BE2C (cell line): ENCODE data around the gene FTCD.

Experiments
- DNase-seq: peaks from one replicate; pipeline ENCODE4 v3.0.0-alpha.2; 2020
- H3K27me3 ChIP-seq: fragments of 250-450 bp; sonication (Bioruptor Pico); 2 replicates; pipeline ENCODE4 v1.5.1; 2020; ENCODE audit warnings: mild to moderate bottlenecking
- H3K36me3 ChIP-seq: fragments of 250-450 bp; sonication (Bioruptor Pico); 2 replicates; pipeline ENCODE4 v1.5.1; 2020; ENCODE audit warnings: mild to moderate bottlenecking
- H3K4me1 ChIP-seq: fragments of 250-450 bp; sonication (Bioruptor Pico); 2 replicates; pipeline ENCODE4 v1.5.1; 2020
- H3K4me3 ChIP-seq: 2 replicates; pipeline ENCODE4 v1.5.1; 2011; ENCODE audit warnings: low read depth, low read length
- H3K9me3 ChIP-seq: fragments of 250-450 bp; sonication (Bioruptor Pico); 2 replicates; pipeline ENCODE4 v1.5.1; 2020
- CTCF ChIP-seq: IDR thresholded peaks from 2 replicates; pipeline ENCODE4 v1.5.1; 2012; ENCODE audit warnings: mild to moderate bottlenecking, low read depth, low read length

Gene FTCD

GRCh38 chr21:46191686-46192575 is 36.6 kb upstream of the FTCD start:
- no peak for TF ChIP-seq CTCF
- Histone ChIP-seq H3K9me3 (no peaks in the 10 kb centered on the region), H3K4me1 (peaks cover 21% of the 10 kb centered on the region), H3K27me3 (no peaks in the 10 kb centered on the region), H3K4me3 (no peak overlapping the region), H3K36me3 (peaks cover 31% of the 10 kb centered on the region)
- no peak for DNase-seq

DNA sequence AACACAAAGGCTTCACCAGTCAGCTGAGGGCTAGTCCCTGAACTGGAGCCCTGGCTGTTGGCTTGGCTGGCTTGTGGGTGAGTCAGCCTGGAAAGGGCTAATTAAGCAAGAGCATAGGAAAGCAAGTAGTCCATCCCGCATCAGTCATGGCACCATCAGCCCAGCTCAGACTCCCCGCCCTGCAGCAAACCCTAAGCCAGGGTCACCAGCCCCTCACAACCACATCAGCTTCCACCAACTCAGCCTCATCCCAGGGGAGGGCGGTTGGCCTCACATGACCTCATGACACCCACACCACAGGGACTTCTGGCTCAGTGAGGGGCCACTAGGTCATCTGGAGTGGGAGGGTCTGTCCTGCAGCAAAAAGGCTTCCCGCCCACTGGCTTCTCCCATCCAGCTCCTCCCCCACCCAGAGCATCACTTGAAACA is 35.9 kb upstream of the FTCD start:
- peaks cover 29% of the 10 kb centered on the region for H3K36me3 ChIP-seq

DNA sequence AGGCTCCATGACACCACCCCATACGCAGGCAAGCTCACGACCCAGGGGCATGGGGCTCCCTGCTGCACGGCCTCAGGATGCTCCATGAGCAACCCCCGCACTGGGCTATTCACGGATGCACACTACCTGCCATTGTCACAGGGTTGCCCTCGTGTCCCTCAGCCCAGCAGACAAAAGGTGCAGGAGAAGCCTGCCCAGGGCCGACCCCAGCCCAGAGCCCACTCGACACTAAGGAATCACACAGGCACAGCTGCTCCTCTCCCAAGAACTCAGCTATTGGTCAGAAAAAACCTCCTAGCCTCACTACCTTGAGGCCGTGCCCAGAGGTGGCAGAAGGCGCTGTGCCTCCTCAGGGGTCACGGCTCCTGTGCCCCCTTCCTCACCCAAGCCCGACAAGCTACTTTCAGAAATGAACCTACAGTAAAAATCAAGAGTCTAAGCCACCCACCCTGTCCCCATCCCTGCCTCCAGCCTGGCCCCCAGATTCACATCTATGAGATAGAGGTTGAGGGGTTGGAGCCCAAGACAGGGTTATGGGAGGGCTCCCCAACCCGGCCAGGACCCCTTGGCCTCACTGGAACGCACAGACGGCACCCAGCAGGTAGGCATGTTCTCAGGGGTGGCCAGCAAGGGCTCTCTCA is 35.2 kb upstream of the FTCD start:
- Histone ChIP-seq H3K4me1 (peaks cover 21% of the 10 kb centered on the region), H3K9me3 (no peaks in the 10 kb centered on the region), H3K36me3 (peaks cover 22% of the 10 kb centered on the region), H3K27me3 (no peaks in the 10 kb centered on the region), H3K4me3 (no peak overlapping the region)
- no peak for DNase-seq
- TF ChIP-seq CTCF: no peak

More for the DNA sequence above, 35.9 kb upstream of the FTCD start:
- Histone ChIP-seq H3K4me1 (peaks cover 21% of the 10 kb centered on the region), H3K9me3 (no peaks in the 10 kb centered on the region), H3K4me3 (no peak overlapping the region), H3K27me3 (no peaks in the 10 kb centered on the region)
- TF ChIP-seq CTCF: no peak
- DNase-seq: no peak

DNA sequence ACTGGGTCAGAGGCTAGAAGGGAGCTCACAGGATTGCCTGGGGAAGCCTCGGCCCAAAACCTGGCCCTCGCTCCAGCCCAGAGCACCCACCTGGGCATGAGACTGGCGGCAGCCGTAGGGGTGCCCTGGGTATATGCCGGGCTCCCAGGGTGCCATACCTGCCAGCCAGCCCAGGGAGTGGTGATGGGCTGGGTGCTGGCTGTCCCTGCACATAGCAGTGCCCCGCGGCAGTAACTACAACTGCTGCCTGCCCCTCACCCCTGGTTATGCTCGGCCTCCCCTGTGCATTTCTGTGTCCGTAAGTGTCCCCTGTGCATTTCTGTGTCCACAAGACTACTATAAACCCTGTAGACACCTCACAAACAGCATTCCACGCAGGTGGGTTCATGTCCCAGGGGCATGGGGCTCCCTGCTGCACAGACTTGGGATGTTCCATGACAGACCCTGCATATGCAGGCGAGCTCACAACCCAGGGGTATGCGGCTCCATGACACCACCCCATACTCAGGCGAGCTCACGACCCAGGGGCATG is 34.6 kb upstream of the FTCD start:
- H3K4me1 ChIP-seq: peaks cover 21% of the 10 kb centered on the region
- H3K4me3 ChIP-seq: no peak overlapping the region
- H3K9me3 ChIP-seq: no peaks in the 10 kb centered on the region
- no peaks in the 10 kb centered on the region for H3K27me3 ChIP-seq
- DNase-seq: no peak
- no peak for TF ChIP-seq CTCF
- H3K36me3 ChIP-seq: peaks cover 17% of the 10 kb centered on the region

- H3K4me3 ChIP-seq: no peak overlapping the region
- peaks cover 21% of the 10 kb centered on the region for H3K4me1 ChIP-seq
- DNase-seq: no peak
- TF ChIP-seq CTCF: no peak
- H3K27me3 ChIP-seq: no peaks in the 10 kb centered on the region
- H3K9me3 ChIP-seq: no peaks in the 10 kb centered on the region
- H3K36me3 ChIP-seq: peaks cover 13% of the 10 kb centered on the region
Measured at GRCh38 chr21:46189213-46189958, 34.0 kb upstream of the FTCD start.
